Thyroid gland (tissue), 4 donors: Measurements from ENCODE around the gene ATP9B. TPM values are rescaled to one million over a fixed set of nuclear protein-coding genes. Genes with fewer than 3 reads are reported as not detected.

Experiments used
- DNase-seq, 2 donors: peaks; one replicate each; pipeline ENCODE4 v3.0.0-alpha.2; 2019
- H3K27ac ChIP-seq, 3 donors: fragments of 200-600 bp; sonication (generic); 1 replicate in 2 of 3; 2 replicates in 1 of 3; pipeline ENCODE4 v1.5.1; 2016 to 2019; ENCODE audit warnings: mild to moderate bottlenecking in 1 of 3, moderate library complexity in 1 of 3
- H3K27me3 ChIP-seq: fragments of 200-600 bp; sonication (generic); one replicate; pipeline ENCODE4 v1.5.1; 2019
- H3K36me3 ChIP-seq, 2 donors: fragments of 200-600 bp; sonication (generic); one replicate each; pipeline ENCODE4 v1.5.1; 2016 to 2019
- H3K4me1 ChIP-seq, 2 donors: fragments of 200-600 bp; sonication (generic); one replicate each; pipeline ENCODE4 v1.5.1; 2017 to 2019
- H3K4me3 ChIP-seq, 3 donors: fragments of 200-600 bp; sonication (generic); replicated peaks in 1 of 3; 1 replicate in 2 of 3; 2 replicates in 1 of 3; pipeline ENCODE4 v1.5.1; 2016; ENCODE audit warnings: mild to moderate bottlenecking in 1 of 3
- H3K9me3 ChIP-seq: fragments of 200-600 bp; sonication (generic); one replicate; pipeline ENCODE4 v1.5.1; 2017
- POLR2A ChIP-seq, 2 donors: fragments of 450-650 bp; IDR thresholded peaks; one replicate each; pipeline ENCODE4 v1.6.1; 2017; ENCODE audit warnings: antibody characterized with exemption in 2 of 2, mild to moderate bottlenecking in 2 of 2, moderate library complexity in 1 of 2
- WGBS, 2 donors: methylation state at CpG; one replicate each; pipeline ENCODE4 v1.1.5; 2017; 5-methylcytosine and 5-hydroxymethylcytosine counted together
- intact Hi-C: fragments of 100-400 bp; cut with DNase I; formaldehyde crosslinking; loops from one replicate; pipeline ENCODE4 v1.15.1; 2023
- total RNA-seq, 4 donors: library from RNA; depleted of rRNA; stranded (reverse); fragments of >200 nt; gene quantifications; one replicate each; pipeline ENCODE4 v1.2.3, GENCODE V29; 2016
- TF ChIP-seq, protein P1 (sequence below), 6 experiments: fragments of 200-600 bp in 3 of 6; fragments of 450-650 bp in 3 of 6; sonication (generic) in 3 of 6; IDR thresholded peaks; one replicate each; pipeline ENCODE4 v1.5.1; 2016 to 2019; ENCODE audit warnings: antibody characterized with exemption in 6 of 6, mild to moderate bottlenecking in 2 of 6, inconsistent platforms in 1 of 6, moderate library complexity in 1 of 6

ATP9B gene
- total RNA-seq, 4 donors from 2014 or later: 30.6 to 58.1 (median 48.2) TPM

GRCh38 chr18:79030680-79031079 lies 38.5 kb upstream of the ATP9B start:
- H3K9me3 ChIP-seq: no peaks in the 10 kb centered on the region
- no peaks in the 10 kb centered on the region for H3K27me3 ChIP-seq
- no peaks in the 10 kb centered on the region for H3K4me1 ChIP-seq
- no peak overlapping the region for H3K27ac ChIP-seq
- no peaks in the 10 kb centered on the region for H3K36me3 ChIP-seq
- DNase-seq: no peak
- intact Hi-C loops: no loop called here
- no peak overlapping the region for H3K4me3 ChIP-seq
- WGBS, 2 donors: 69 to 86% methylated on average over 9 of the region's 9 CpGs
- TF ChIP-seq POLR2A (IDR thresholded peaks at IDR 0.05): no peak
- TF ChIP-seq, protein P1, sequence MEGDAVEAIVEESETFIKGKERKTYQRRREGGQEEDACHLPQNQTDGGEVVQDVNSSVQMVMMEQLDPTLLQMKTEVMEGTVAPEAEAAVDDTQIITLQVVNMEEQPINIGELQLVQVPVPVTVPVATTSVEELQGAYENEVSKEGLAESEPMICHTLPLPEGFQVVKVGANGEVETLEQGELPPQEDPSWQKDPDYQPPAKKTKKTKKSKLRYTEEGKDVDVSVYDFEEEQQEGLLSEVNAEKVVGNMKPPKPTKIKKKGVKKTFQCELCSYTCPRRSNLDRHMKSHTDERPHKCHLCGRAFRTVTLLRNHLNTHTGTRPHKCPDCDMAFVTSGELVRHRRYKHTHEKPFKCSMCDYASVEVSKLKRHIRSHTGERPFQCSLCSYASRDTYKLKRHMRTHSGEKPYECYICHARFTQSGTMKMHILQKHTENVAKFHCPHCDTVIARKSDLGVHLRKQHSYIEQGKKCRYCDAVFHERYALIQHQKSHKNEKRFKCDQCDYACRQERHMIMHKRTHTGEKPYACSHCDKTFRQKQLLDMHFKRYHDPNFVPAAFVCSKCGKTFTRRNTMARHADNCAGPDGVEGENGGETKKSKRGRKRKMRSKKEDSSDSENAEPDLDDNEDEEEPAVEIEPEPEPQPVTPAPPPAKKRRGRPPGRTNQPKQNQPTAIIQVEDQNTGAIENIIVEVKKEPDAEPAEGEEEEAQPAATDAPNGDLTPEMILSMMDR (IDR thresholded peaks at IDR 0.05): no peak

DNA sequence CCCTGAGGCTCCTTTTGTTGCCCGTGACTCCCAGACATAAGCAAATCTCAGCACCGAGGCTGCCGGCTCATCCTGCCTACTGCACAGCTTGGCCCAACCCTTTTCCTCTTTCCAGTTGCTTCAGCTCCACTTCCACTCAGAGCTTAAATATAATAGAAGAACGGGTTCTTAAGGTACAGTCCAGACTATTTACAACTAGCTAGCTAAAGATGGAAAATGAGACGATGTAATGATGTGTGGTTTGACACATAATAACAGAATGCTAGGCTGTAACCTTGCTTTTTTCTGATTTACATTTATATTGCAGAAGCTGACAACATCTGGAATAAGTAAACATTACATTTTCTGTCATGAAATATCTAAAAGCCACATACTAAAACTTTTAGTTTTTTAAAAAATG lies 26.9 kb upstream of the ATP9B start:
- Histone ChIP-seq H3K36me3 (no peaks in the 10 kb centered on the region), H3K9me3 (no peaks in the 10 kb centered on the region), H3K27me3 (no peaks in the 10 kb centered on the region), H3K4me3 (no peak overlapping the region), H3K4me1 (no peaks in the 10 kb centered on the region), H3K27ac (no peak overlapping the region)
- DNase-seq: no peak
- intact Hi-C loops: no loop called here
- TF ChIP-seq POLR2A (IDR thresholded peaks at IDR 0.05): no peak
- TF ChIP-seq, protein P1 (IDR thresholded peaks at IDR 0.05): no peak
- 76% methylated on average over 5 of the region's 5 CpGs for WGBS, 2 donors

GRCh38 chr18:79043288-79043687 lies 25.9 kb upstream of the ATP9B start:
- intact Hi-C loops: no loop called here
- TF ChIP-seq, protein P1 (IDR thresholded peaks at IDR 0.05): no peak
- no peak for TF ChIP-seq POLR2A (IDR thresholded peaks at IDR 0.05)
- H3K36me3 ChIP-seq: no peaks in the 10 kb centered on the region
- H3K27me3 ChIP-seq: no peaks in the 10 kb centered on the region
- no peaks in the 10 kb centered on the region for H3K9me3 ChIP-seq
- DNase-seq: no peak
- H3K27ac ChIP-seq: no peak overlapping the region
- H3K4me1 ChIP-seq: no peaks in the 10 kb centered on the region
- WGBS, 2 donors: 91 to 97% methylated on average over 5 of the region's 5 CpGs
- H3K4me3 ChIP-seq: no peak overlapping the region

GRCh38 chr18:79046522-79046921 lies 22.7 kb upstream of the ATP9B start:
- intact Hi-C loops: no loop called here

DNA sequence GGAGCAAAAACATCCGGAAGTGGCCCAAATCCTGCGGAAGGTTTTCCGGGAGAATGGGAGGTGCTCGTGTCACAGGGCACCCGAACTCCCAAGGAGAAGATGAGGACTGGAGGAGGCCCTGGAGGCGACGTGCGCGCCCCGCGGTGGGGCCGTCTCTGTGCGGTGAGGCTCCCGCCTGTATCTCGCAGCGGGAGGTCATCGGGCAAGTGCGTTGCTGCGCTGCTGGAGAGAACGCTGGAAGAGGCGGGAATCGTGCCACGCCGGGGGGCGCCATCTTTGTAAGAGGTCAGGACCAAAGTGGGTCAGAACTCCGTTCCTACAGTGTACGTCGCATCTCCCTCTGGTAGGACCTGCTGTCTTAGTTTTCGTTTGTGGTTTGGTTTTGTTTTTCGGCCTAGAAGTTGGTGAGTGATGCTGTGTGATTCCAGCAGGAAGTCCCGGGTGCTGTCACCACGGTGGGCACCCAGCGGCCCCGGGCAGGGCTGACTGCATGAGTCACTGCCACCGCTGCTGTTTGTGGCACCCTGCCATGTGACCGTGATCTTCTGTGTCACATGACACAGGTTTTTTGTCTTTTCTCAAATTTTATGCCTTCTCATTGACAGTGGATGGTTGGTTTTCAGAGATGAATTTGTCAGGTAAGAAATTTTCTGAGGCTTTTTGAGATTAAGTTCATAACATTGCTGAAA lies 21.5 kb upstream of the ATP9B start:
- WGBS, 2 donors: 93 to 94% methylated on average over 36 of the region's 36 CpGs
- Histone ChIP-seq H3K36me3 (no peaks in the 10 kb centered on the region), H3K4me3 (no peak overlapping the region), H3K27me3 (no peaks in the 10 kb centered on the region), H3K9me3 (no peaks in the 10 kb centered on the region), H3K27ac (no peak overlapping the region), H3K4me1 (no peaks in the 10 kb centered on the region)
- intact Hi-C loops: no loop called here
- TF ChIP-seq, protein P1 (IDR thresholded peaks at IDR 0.05): no peak
- no peak for DNase-seq

More at GRCh38 chr18:79046522-79046921, 22.7 kb upstream of the ATP9B start:
- WGBS, 2 donors: 67 to 78% methylated on average over 12 to 14 of the region's 14 CpGs
- no peaks in the 10 kb centered on the region for H3K36me3 ChIP-seq
- H3K4me1 ChIP-seq: no peaks in the 10 kb centered on the region
- DNase-seq: no peak
- no peaks in the 10 kb centered on the region for H3K27me3 ChIP-seq
- no peaks in the 10 kb centered on the region for H3K9me3 ChIP-seq
- H3K4me3 ChIP-seq: no peak overlapping the region
- TF ChIP-seq, protein P1 (IDR thresholded peaks at IDR 0.05): no peak
- TF ChIP-seq POLR2A (IDR thresholded peaks at IDR 0.05): no peak
- no peak overlapping the region for H3K27ac ChIP-seq
